Stomach smooth muscle (tissue), 2 donors: ENCODE measurements around the gene HIGD2A.

Experiments used
- H3K27ac ChIP-seq: one replicate; pipeline ENCODE4 v1.7.0; 2013; ENCODE audit warnings: mild to moderate bottlenecking, low read length, inconsistent platforms
- H3K27me3 ChIP-seq, 2 donors: one replicate each; pipeline ENCODE4 v1.7.0; 2013; ENCODE audit warnings: low read length in 2 of 2; ENCODE audit not compliant: insufficient read depth in 2 of 2, control insufficient read depth in 1 of 2
- H3K36me3 ChIP-seq, 2 donors: one replicate each; pipeline ENCODE4 v1.7.0; 2013; ENCODE audit warnings: low read length in 2 of 2; ENCODE audit not compliant: control insufficient read depth in 2 of 2, insufficient read depth in 2 of 2
- H3K4me1 ChIP-seq: one replicate; pipeline ENCODE4 v1.7.0; 2013; ENCODE audit warnings: low read length; ENCODE audit not compliant: control insufficient read depth, insufficient read depth
- H3K4me3 ChIP-seq, 2 donors: one replicate each; pipeline ENCODE4 v1.7.0; 2013; ENCODE audit warnings: low read length in 2 of 2
- H3K9ac ChIP-seq, 2 donors: one replicate each; pipeline ENCODE4 v1.7.0; 2013; ENCODE audit warnings: low read length in 2 of 2, mild to moderate bottlenecking in 1 of 2
- H3K9me3 ChIP-seq, 2 donors: one replicate each; pipeline ENCODE4 v1.7.0; 2013; ENCODE audit warnings: low read length in 2 of 2; ENCODE audit not compliant: control insufficient read depth in 2 of 2
- donor health status: healthy.
- donor health status: Pancreatic carcinoma.

Gene HIGD2A

GRCh38 chr5:176420086-176420485, 31.5 kb downstream of the HIGD2A start:
- no peaks in the 10 kb centered on the region for H3K9me3 ChIP-seq
- no peaks in the 10 kb centered on the region for H3K27me3 ChIP-seq
- H3K4me3 ChIP-seq: no peak overlapping the region
- H3K4me1 ChIP-seq: peaks cover 15% of the 10 kb centered on the region
- no peaks in the 10 kb centered on the region for H3K36me3 ChIP-seq
- no peak overlapping the region for H3K27ac ChIP-seq
- no peak overlapping the region for H3K9ac ChIP-seq

- Histone ChIP-seq H3K9ac (no peak overlapping the region), H3K4me1 (peaks cover 8% of the 10 kb centered on the region)
Measured at GRCh38 chr5:176420972-176421544, 32.5 kb downstream of the HIGD2A start.

GRCh38 chr5:176424181-176424580, 35.6 kb downstream of the HIGD2A start:
- H3K36me3 ChIP-seq: no peaks in the 10 kb centered on the region
- no peak overlapping the region for H3K4me3 ChIP-seq
- no peaks in the 10 kb centered on the region for H3K4me1 ChIP-seq

More at GRCh38 chr5:176420972-176421544, 32.5 kb downstream of the HIGD2A start:
- no peaks in the 10 kb centered on the region for H3K9me3 ChIP-seq
- no peak overlapping the region for H3K27ac ChIP-seq
- no peak overlapping the region for H3K4me3 ChIP-seq
- no peaks in the 10 kb centered on the region for H3K27me3 ChIP-seq
- H3K36me3 ChIP-seq: no peaks in the 10 kb centered on the region

GRCh38 chr5:176425138-176425537, 36.6 kb downstream of the HIGD2A start:
- Histone ChIP-seq H3K9ac (no peak overlapping the region), H3K27ac (no peak overlapping the region), H3K4me3 (no peak overlapping the region)

More at GRCh38 chr5:176424181-176424580, 35.6 kb downstream of the HIGD2A start:
- Histone ChIP-seq H3K27ac (no peak overlapping the region), H3K9me3 (no peaks in the 10 kb centered on the region), H3K9ac (no peak overlapping the region), H3K27me3 (no peaks in the 10 kb centered on the region)

GRCh38 chr5:176425791-176426190, 37.2 kb downstream of the HIGD2A start:
- H3K36me3 ChIP-seq: no peaks in the 10 kb centered on the region
- H3K9ac ChIP-seq: no peak overlapping the region
- H3K9me3 ChIP-seq: no peaks in the 10 kb centered on the region
- H3K27ac ChIP-seq: no peak overlapping the region
- no peaks in the 10 kb centered on the region for H3K4me1 ChIP-seq
- H3K27me3 ChIP-seq: no peaks in the 10 kb centered on the region
- no peak overlapping the region for H3K4me3 ChIP-seq

More at GRCh38 chr5:176425138-176425537, 36.6 kb downstream of the HIGD2A start:
- H3K9me3 ChIP-seq: no peaks in the 10 kb centered on the region
- no peaks in the 10 kb centered on the region for H3K4me1 ChIP-seq
- H3K36me3 ChIP-seq: no peaks in the 10 kb centered on the region
- no peaks in the 10 kb centered on the region for H3K27me3 ChIP-seq

- H3K27ac ChIP-seq: no peak overlapping the region
- no peak overlapping the region for H3K4me3 ChIP-seq
- no peaks in the 10 kb centered on the region for H3K9me3 ChIP-seq
- no peaks in the 10 kb centered on the region for H3K4me1 ChIP-seq
- no peaks in the 10 kb centered on the region for H3K27me3 ChIP-seq
- no peaks in the 10 kb centered on the region for H3K36me3 ChIP-seq
- no peak overlapping the region for H3K9ac ChIP-seq
Measured at GRCh38 chr5:176426876-176427275, 38.3 kb downstream of the HIGD2A start.

- Histone ChIP-seq H3K9ac (no peak overlapping the region), H3K4me3 (no peak overlapping the region), H3K4me1 (no peaks in the 10 kb centered on the region), H3K27me3 (no peaks in the 10 kb centered on the region), H3K36me3 (no peaks in the 10 kb centered on the region), H3K9me3 (no peaks in the 10 kb centered on the region), H3K27ac (no peak overlapping the region)
Measured at GRCh38 chr5:176427971-176428370, 39.4 kb downstream of the HIGD2A start.

- no peaks in the 10 kb centered on the region for H3K27me3 ChIP-seq
- no peak overlapping the region for H3K4me3 ChIP-seq
- no peaks in the 10 kb centered on the region for H3K4me1 ChIP-seq
- H3K27ac ChIP-seq: no peak overlapping the region
- H3K9ac ChIP-seq: no peak overlapping the region
- no peaks in the 10 kb centered on the region for H3K9me3 ChIP-seq
- H3K36me3 ChIP-seq: no peaks in the 10 kb centered on the region
Measured at GRCh38 chr5:176429972-176430371, 41.4 kb downstream of the HIGD2A start.

- H3K9me3 ChIP-seq: no peaks in the 10 kb centered on the region
- H3K27me3 ChIP-seq: no peaks in the 10 kb centered on the region
- no peak overlapping the region for H3K4me3 ChIP-seq
- H3K4me1 ChIP-seq: no peaks in the 10 kb centered on the region
- no peaks in the 10 kb centered on the region for H3K36me3 ChIP-seq
- no peak overlapping the region for H3K27ac ChIP-seq
- H3K9ac ChIP-seq: no peak overlapping the region
Measured at GRCh38 chr5:176432707-176433106, 44.2 kb downstream of the HIGD2A start.

- Histone ChIP-seq H3K9me3 (no peaks in the 10 kb centered on the region), H3K36me3 (no peaks in the 10 kb centered on the region), H3K4me1 (no peaks in the 10 kb centered on the region), H3K27ac (no peak overlapping the region), H3K27me3 (peaks cover 0 to 5% of the 10 kb centered on the region in 2 donors), H3K9ac (no peak overlapping the region), H3K4me3 (no peak overlapping the region)
Measured at GRCh38 chr5:176436656-176437055, 48.1 kb downstream of the HIGD2A start.

GRCh38 chr5:176438959-176439757, 50.6 kb downstream of the HIGD2A start:
- no peak overlapping the region for H3K4me3 ChIP-seq
- H3K9me3 ChIP-seq: no peaks in the 10 kb centered on the region
- no peaks in the 10 kb centered on the region for H3K4me1 ChIP-seq
- H3K27me3 ChIP-seq: peaks cover 0 to 7% of the 10 kb centered on the region in 2 donors
- no peak overlapping the region for H3K27ac ChIP-seq
- H3K36me3 ChIP-seq: no peaks in the 10 kb centered on the region
- no peak overlapping the region for H3K9ac ChIP-seq
